Cortex of kidney (tissue), 1 donor: ENCODE measurements around the gene TNIP2.

ENCODE experiments used
- DNase-seq: peaks from one replicate; lab custom pipeline; 2025; lab: John Stamatoyannopoulos, UW

The TNIP2 gene

DNA sequence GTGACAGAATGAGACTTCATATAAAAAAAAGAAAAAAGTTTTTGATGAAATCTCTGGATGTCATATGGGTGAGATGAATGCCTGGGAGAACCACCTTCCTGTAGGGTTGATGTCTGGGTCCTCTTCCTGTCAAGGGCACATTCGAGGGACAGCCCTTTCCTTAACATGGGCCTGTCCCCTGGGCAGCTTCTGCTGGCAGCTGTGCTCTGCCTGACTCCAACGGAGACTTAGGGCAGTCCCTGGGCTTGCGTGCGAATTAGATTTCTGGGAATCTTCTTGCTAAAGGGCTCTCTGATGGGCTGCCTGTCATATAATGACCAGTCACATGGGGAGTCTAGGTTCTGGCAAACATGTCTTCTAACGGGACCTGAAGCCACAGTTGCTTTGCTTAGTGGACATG is 40.7 kb downstream of the TNIP2 start:
- no peak for DNase-seq

DNA sequence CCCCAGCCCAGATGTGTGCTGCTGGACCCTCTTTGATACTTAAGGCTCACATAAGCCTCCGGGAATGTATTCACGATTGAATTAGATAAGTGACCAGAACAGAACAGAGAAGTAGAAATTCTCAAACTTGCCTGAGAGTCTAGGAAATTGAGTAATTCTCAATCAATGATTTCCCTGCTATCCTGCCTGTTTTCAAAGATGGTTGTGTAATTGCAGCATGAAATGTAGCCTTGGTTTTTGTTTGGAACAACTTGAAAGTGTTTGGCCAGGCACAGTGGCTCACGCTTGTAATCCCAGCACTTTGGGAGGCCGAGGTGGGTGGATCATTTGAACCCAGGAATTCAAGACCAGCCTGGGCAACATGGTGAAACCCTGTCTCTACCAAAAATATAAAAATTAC is 41.2 kb downstream of the TNIP2 start:
- no peak for DNase-seq

DNA sequence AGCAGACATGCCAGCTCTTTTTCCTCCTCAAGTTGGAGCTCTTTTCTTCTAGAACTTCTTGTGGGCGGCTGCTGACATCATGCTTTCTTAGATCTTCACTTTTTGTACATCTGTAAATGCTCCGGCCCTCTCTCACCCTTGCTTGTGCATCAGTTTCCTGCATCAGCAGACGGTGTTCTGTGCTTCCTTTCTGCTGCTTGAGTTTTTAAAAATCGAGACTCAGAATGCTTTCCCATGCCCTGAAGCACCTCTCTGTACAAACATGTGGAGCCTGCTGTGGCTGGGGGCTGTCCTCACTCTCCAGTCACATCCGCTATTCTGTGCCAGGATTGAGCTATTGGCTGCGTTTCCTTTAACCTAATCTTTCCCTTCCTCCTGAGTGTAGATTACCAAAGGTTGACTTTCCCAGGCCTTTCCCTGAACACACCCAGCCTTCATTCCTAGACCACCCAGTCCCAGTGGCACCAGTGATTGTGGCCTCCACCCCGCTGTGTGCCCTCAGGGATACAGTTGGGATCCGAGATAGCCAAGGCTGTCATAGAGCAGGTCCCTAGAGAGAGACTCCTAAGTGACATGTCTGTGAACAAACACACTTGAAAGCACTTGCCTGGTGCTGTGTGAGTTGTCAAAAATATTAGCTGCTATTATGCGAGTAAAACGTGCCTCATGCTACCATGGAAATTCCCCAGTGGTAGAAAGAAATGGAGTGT is 41.9 kb downstream of the TNIP2 start:
- no peak for DNase-seq

DNA sequence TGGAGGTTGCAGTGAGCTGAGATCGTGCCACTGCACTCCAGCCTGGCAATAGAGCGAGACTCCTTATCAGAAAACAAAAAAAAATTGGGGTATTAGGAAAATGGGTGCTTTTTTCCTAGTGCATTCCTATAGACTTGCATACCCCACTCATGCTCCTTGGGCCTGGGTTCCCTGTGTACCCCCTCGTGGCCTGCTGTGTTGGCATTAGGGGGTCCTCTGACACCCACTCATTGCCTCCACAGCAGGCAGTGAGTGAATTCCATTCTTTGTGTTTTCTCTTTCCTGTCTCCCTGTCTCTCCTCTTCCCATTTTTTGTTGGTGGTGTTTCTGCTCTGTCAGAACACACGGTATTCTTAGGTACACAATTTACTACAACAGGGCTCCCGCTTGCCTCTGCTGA is 42.8 kb downstream of the TNIP2 start:
- DNase-seq, result no peak

DNA sequence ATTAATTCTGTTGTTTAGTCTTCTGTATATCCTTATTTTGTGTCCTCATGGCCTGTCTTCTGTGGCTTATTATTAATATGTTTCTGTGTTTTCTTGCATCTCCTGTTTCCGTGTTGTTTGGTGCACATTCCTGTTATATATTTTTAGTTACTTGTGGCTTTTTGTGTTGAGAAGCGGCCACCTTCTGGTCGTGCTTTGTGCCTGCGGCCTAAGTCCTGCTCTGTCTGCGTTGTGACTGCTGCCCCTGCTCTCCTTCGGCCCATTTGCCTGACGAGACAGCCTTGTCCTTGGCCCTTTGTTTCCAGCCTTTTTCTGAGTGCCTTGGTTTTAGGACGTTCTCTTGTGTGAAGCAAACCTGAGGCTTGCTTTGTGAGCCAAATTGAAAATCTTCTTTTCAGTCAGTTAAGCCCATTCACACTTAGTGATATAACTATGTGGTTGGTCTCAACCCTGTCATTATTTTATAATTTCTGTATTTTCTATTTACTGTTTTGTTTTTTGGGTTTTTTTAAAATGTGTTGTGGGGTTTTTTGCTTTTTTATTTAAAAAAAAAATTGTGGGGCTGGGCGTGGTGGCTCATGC is 43.8 kb downstream of the TNIP2 start:
- DNase-seq, result no peak

DNA sequence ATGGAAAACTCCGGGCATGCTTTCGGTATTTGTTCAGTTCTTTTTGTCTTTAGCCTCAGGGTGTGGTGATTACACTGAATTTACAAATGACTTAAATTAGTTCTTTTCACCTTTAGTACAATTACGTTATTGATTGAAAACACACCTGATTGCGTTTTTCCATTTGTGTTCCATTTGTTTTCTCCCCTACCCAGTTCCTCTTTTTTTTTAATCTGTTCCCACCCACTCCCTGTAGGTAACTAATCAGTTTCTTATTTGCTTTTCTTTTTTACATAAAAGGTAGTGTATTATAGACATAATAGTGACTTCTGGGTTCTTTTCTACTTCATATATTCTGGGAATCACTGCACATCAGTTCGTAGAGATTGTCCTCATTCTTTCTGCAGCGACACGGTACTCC is 53.4 kb downstream of the TNIP2 start:
- DNase-seq, result no peak

DNA sequence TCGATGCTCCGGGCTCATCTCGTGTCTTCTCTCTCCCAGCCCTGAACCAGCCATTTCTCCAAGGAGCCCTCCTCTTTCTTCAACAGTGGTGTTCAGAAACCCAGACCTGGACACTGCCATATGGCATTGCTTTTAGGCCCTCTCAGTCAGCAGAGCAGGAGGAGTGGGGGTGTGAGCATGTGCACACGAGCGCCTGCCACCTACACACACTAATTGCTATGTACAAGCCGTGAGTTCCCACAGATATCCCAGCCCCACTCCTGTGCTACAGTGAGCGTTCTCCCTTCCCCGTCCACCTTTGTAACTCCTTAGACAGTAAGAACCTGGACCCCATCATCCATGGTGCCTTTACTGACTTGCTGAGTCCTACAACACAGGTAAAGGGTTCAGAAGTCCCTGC is 53.8 kb downstream of the TNIP2 start:
- DNase-seq, result no peak

DNA sequence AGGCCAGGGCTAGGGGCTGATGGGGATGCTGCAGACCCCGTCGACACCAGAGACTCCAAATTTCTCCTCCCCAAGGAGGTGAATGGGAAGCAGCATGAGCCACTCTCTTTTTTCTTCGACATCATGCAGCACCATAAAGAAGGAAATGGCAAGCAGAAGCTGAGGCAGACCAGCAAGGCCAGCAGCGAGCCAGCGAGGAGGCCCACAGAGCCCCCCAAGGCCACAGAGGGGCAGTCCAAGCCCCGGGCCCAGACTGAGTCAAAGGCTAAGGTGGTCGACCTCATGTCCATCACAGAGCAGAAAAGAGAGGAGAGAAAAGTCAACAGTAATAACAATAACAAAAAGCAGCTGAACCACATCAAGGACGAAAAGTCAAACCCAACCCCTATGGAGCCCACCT is 56.1 kb downstream of the TNIP2 start:
- DNase-seq, result no peak

DNA sequence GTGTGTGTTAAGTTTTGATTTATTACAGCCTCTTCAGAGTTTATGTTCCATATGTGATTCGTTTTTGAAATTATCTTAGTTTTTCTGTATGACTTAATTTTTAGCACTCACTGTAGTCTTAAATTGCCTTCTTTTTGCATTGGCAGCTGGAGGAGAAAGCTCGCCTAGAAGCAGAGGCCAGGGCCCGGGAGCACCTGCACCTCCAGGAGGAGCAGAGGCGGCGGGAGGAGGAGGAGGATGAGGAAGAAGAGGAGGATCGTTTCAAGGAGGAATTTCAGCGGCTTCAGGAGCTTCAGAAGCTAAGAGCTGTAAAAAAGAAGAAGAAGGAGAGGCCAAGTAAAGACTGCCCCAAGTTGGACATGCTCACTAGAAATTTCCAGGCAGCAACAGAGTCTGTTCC is 56.6 kb downstream of the TNIP2 start:
- DNase-seq, result no peak

DNA sequence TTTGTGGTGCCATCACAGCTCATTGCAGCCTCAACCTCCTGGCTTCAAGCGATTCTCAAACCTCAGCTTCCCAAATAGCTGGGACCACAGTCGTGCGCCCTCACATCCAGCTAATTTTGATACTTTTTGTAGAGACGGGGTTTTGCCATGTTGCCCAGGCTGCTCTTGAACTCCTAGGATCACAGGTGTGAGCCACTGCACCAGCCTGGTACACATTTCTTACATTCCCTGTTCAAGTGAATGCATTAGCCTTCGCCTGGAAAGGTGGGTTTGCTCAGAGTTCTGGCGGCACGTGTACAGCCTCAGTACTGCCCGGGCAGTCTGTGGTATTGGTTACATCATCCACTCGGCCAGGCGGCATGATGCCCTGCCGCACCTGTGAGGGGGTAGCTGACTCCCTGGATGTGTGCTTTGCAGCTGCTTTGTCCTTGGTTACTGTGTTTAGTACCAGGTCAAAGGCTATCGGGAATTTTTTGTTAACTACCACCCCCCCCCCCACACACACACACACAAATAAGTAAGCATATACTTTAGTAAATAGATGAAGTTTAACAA is 57.1 kb downstream of the TNIP2 start:
- DNase-seq, result no peak

DNA sequence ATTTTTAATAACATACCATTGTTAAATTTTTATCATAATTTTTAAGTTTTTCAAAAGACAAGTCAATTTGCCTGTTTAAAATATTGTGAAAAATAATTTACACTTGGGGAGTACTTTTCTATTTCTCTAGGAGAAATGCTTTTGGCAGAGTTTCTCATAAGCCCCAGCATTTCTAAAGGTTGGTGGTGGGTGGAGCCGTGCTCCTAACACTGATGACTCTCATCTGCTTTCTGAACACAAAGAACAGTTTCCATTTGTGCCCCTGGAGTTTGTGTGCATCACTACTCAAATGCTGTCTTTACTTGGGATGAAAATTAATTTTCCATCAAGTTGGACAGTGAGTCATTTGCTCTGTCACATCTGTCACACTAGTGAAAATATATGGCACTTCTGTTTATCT is 57.6 kb downstream of the TNIP2 start:
- no peak for DNase-seq

DNA sequence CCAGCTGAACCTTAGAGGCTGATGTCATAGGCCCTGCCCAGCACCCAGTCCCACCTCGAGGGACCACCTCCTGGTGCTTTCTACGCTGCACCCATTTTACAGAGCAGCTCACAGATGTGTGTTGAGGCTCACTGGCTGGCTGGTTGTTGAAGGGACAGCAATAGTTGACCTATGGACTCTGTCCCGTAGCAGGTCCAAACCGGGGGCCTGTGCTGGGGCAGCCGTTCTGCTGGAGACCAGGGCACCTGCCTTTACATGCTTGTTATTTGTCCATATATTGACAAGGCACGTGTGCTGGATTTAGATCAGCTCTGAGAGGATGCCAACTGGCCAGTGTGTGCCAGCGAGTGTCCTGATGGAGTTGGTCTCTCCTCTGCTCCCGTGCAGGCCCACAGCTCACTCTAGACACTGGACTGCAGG is 58.1 kb downstream of the TNIP2 start:
- no peak for DNase-seq

DNA sequence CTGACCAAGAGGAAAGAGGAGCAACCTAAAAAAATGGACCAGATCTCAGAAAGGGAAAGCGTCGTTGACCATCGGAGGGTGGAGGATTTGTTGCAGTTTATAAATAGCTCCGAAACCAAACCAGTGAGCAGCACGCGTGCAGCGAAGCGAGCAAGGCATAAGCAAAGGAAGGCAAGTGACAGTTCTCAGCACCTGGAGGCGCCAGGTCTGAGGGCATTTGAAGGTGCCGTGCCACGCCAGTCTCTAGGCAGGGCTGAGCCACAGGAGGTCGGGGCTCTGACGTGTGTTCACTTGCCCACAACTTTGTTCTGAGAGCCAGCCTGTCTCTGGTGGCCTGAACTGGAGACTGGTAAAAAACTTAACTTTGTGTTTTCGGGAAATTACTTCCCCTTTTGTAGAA is 59.7 kb downstream of the TNIP2 start:
- DNase-seq, result no peak

DNA sequence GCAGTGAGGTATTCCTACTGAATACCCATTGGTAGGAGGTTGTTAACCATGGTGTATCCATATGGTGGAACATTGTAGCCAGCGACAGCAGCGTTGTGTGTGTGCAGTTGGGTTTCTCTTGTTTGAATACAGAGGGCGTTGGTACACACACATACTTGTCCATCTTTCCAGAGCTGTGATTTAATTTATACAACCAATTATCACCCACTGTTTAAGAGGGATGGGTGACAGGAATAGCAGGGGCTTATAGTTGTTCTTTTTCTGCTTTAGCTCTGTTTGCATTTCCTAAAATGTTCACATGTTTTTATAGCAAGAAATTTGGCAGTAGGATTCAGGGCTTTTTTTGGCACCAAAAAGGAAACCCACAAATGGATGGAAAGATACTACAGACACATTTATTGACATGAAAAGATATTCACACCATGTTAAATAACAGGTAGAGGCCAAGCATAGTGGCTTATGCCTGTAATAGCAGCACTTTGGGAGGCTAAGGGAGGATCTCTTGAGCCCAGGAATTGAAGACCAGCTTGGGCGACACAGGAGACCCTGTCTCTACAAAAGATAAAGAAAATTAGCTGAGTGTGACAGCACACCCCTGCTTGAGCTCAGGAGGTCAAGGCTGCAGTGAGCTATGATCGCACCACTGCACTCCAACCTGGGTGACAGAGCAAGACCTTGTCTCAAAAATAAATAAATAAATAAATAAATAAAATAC is 60.6 kb downstream of the TNIP2 start:
- DNase-seq, result no peak

DNA sequence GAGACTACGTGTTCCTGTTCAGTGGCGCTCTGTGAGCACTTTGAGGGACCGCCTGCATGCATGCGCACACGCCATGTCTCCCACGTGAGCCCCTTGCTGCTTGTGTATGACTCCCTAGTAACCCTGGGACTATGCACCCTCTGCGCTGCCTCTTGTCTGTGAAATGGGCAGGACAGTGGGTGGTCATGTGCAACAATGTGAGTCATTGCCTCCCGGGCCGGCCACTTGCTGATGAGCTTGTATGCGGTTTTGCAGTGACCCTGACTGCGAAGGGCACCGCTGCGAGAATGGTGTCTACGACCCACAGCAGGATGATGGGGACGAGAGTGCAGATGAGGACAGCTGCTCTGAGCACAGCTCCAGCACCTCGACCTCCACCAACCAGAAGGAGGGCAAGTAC is 61.4 kb downstream of the TNIP2 start:
- DNase-seq, result no peak

DNA sequence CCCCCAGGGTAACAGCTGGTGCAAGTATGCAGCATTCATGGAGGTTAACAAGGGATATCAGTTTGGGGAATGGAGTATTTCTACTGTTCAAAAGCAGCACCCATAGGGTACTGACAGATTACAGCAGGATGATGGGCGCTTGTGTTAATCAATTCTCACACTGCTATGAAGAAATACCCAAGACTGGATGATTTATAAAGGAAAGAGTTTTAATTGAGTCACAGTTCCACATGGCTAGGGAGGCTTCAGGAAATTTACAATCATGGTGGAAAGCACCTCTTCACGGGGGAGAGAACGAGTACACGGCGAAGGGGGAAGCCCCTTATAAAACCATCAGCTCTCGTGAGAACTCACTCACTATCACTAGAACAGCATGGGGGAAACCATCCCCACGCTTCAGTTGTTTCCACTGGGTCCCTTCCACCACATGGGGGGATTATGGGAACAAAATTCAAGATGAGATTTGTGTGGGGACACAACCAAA is 64.1 kb downstream of the TNIP2 start:
- no peak for DNase-seq
